HG03457 (cell line): ENCODE measurements around the gene OGFOD1.
"Not testable (repeated sequence)": the region's sequence is repeated elsewhere in the genome, so short reads cannot be mapped to it uniquely, and the experiment has no call there.

ENCODE experiments used
- ATAC-seq: cut with Tn5 transposase; IDR thresholded peaks from one replicate; pipeline ENCODE4 v1.9.1; 2021; ENCODE audit warnings: moderate number of reproducible peaks; ENCODE audit not compliant: unreplicated experiment

The OGFOD1 gene

DNA sequence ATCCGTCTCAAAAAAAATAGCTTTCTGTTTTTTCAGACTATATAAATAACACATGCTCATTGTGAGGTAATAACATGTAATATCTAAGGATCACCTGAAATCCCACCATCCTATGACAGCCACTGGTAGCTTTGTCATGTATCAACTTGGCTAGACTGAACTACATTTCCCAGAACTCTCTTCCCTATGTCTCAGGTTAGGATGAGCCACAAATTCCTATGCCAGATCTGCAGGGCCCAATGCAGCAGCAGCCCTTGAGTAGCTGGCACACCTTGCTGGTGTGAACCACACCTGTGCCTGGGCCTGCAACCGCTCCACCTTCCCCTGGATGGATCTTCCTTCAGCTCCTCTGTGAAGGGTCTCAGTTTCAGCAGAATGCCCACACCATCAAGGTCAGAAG, 28.1 kb downstream of the OGFOD1 start:
- ATAC-seq = no peak

DNA sequence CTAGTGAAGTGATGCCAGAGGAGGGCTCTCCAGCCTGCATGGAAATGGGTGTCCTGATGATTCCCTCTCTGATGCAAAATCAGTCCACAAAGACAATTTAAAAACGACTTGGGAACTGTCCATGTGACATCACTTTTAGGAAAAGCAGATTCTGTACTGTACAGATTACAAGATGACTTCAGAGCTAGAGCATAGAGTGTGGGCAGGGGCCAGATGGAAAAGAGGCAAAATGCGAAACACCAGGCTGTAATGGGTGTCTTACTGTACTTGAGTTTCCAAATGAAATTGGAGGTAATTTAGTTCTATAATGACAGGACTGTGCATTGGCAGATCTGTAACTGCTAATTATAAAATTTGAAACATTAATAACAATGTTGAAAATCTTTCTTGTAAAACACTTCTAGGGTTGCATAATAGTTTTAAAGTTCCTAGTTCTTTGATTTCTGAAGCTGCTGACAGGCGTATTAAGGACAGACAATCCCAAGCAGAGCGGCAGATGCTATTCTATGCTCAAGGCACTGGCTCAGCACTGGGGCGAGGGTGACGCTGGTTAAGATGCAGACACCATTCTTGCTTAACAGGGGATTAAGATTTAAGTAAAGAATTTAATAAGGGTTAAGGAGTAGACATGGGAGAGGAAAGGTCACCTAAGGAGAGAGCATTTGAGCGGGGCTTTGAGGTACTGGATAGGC, 29.6 kb downstream of the OGFOD1 start:
- ATAC-seq = no peak

DNA sequence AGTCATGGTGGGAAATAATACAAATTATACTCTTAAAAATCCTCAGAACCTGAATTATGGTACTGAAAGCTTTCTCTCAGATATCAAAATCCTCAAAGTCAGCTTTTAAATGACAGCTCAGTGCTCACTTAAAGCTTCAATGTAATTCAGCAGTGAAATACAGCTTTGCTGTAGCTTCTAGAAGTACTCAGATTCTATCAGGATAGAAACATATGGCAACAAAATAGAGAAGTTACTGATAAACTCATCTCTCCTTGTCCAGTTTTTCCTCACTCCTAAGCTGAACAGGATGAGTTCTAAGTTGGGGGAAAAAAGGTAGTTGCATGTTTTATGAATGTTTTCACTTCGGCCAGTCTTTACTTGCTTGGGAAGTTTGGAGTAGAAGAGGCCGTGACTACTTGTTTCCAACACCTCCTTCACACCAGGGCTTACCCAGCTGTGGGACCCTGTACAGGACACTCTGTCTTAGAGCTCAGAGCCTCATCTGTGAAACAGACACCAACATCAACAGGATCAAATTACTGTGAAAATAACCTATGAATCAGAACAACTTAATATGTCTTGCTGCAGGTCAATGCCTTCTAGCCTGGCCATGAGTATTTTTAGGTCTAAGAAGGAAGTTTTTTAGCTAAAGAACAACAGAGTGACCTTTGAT, 30.2 kb downstream of the OGFOD1 start:
- ATAC-seq = no peak

DNA sequence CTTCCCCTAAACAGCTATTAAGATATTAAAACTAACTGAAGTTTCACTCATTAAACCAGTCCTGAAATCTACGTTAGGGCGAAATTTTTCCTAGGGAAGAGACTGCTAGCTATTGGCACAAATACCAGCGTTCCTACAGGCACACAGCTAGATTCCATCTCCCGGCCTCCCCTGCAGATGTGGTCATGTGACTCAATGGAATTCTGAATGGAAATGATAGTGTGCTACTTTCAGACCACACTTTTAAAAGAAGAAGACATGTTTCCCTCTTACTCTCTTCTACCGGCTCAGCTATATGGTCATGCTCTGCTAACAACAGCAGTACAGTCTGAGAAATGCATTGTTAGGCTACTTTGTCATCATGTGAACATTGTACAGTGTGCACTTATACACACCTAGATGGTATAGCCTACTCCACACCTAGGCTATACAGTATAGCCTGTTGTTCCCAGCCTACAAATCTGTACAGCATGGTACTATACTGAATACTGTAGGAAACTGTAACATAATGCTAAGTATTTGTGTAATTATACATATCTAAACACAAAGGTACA, 31.4 kb downstream of the OGFOD1 start:
- ATAC-seq = no peak

DNA sequence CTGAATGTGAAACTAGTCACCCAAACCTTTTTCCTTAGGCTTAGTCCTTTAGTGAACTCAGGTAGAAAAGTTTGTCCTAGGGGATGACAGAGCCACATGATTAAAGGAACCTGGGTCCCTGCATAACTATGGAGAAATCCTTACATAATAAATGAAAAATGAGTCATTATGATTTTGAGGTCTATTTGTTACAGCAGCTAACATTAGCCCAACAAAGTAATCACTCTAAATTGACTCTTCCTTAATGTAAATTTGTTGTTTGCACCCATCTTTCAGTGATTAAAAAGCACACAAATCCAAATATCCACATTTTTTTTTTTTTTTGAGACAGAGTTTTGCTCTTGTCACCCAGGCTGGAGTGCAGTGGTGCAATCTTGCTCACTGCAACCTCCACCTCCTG, 32.0 kb downstream of the OGFOD1 start:
- ATAC-seq = no peak

DNA sequence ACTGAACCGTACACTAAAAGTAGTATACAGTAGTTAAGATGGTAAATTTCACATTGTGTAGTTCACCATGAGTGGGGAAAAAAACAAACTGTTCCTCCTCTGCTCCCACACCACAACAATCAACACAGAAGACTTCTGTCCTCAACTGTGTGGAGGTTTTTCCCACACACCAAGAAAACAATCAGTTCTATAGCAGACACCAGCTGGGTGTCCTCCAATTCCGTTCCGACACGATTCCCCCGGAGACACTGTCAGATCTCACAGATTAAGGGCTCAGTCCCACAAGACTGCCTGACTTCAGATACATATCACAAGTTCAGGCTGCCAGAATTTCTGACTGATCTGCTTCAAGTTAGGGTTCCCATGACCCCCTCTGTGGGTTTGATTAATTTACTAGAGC, 36.7 kb downstream of the OGFOD1 start:
- ATAC-seq = no peak

DNA sequence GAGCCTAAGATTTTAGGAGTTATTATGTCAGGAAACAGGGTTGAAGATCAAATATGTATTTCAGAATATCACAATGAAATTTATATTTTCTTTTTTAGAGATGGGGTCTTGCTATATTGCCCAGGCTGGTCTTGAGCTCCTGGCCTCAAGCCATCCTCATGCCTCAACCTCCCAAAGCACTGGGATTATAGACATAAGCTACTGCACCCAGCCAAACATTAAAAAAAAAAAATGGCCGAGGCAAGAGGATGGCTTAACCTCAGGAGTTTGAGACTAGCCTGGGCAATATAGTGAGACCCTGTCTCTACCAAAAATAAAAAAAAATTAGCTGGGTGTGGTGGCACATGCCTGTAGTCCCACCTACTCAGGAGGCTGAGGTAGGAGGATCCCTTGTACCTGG, 37.5 kb downstream of the OGFOD1 start:
- not testable (repeated sequence) for ATAC-seq

DNA sequence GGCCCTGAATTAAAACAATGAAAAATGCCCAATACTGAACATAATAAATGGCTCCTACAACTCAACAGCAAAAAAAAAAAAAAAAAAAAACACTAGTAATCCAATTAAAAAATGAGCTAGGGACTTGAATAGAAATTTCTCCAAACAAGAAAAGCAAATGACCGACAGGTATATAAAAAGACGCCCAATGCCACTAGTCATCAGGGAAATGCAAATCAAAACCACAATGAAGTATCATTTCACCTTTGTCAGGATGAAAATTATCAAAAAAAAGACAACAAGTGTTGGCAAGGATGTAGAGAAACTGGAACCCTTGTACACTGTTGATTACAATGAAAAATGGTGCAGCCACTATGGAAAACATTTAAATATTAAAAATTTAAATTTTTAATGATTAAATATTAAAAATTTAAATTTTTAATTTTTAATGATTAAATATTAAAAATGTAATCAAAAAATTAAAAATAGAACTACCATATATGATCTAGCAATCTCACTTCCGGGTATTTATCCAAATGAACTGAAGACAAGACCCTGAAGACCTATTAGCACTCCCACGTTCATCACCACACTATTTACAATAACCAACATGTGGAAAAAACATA, 40.4 kb downstream of the OGFOD1 start:
- ATAC-seq = no peak

DNA sequence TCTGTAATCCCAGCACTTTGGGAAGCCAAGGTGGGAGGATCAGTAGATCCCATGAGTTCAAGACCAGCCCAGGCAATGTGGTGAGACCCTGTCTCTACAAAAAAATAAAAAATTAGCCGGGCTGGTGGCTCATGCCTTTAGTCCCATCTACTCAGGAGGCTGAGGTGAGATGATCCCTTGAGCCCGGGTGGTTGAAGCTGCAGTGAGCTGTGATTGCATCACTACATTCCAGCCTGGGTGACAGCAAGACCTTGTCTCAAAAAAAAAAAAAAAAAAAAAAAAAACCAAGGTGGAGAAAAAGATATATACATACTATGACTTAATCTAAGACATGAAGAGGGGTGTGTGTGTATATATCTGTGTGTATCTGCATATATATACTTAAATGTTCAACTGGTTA, 41.8 kb downstream of the OGFOD1 start:
- no peak for ATAC-seq

DNA sequence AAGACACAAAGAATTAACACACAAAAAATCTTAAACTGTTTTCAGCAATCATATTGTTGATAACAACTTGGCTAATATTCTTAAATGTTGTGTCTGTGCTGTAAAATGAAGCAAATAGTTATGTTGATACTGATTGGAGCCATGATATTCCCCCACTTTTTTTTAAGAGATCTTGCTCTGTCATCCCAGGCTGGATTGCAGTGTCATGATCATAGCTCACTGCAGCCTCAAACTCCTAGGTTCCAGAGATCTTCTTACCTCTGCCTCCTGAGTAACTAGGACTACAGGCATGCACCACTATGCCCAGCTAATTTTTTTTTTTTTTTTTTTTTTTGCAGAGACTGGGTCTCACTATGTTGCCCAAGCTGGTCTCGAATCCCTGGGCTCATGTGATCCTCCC, 42.5 kb downstream of the OGFOD1 start:
- no peak for ATAC-seq

DNA sequence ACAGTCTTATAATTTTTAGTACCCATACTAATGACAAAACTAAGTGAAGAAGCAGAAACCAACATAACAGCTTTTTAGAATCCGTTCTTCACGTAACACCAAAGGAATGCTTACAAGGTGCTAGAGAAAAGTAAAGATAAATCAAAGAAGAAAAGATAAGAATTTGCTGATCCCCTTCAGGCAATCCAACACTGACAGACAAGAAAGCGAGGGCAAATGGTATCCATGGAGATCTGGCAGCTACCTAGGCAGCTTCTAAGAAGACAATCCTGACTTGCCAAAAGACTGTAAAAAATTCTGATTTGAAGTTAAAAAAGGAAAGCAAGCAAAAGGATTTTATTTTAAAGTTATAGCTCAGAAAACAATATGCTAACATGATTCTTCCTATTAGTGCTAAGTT, 53.8 kb downstream of the OGFOD1 start:
- no peak for ATAC-seq

DNA sequence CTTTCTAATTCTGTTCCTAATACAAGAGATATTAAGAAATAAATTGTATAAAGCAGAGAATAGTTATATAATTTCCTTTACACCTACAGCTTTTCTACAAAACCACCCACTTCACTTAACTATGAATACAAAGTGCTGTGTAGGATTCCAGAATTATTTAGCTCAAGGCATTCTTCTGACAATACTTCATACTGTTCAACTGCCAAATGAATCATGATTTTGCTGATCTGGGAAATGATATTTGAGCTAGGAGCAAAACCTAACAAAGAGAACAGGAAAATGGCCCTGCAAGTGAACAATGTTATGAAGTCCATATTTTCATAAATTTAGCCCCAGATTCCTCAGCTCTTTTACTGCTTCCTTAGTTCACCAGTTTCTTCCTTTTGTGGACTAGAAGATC, 55.6 kb downstream of the OGFOD1 start:
- ATAC-seq = no peak

DNA sequence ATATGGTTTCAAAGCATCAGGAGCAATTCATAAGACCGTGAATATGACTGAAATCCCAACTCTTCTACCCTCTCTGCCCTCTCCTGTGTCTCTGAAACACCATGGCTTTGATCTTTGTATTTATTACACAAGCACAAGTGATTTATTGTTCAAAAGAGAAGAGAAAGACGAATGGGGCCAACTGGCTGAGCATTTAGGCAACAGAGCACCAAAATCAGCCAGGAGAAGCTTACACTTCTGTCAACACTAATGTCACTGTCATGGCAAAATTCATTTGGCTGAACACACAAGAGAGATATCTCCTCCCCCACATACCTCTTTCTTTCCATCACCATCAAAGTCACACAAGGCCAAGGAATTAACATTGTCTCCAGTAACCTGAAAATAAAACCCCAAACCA, 59.2 kb downstream of the OGFOD1 start:
- no peak for ATAC-seq

DNA sequence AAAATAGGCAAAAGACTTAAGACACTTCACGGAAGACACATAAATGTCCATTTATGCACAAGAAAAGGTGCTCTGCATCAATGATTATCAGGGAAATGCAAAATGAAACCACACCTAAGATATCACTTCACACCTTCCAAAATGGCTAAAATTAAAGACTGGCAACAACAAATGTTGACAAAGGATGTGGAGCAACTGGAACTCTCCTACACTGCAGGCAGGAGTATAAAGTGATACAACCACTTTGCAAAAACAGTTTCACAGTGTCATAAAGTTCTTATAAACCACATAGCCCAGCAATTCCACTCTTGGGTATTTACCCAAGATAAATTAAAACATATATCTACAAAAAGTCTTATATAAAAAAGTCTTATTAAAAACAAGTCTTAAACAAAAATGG, 60.7 kb downstream of the OGFOD1 start:
- no peak for ATAC-seq

DNA sequence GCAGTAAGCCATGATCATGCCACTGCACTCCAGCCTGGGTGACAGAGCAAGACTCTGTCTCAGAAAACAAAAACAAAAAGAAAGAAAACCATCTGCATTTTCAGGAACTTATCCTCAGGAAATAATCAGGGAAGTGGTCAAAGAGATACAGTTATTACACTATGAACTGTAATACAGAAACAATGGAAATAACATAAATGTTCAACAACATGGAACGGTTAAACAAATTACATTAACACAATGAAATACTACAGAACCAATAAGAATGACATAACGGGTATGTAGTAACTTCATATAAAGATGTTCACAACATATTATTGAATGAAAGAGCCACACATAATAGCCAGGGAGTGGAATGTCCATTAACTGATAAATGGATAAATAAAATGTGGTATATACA, 61.7 kb downstream of the OGFOD1 start:
- ATAC-seq = no peak

DNA sequence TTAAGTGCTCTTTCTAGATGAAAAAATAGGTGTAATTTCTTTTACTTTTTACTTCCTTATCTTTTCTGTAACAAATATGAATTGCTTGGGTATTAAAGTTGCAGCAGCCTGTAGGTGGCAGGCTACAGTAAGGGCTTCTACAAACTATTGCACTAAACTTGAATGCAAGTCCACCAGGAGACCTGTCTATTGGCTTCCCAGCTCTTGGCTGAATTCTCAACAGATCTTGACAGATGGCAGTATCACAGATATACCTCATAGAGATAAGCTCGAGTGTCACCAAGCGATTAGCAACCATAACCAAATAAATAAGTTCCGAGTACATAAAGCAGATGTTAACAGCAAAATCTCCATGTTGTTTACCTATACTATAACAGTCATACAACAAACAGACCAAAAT, 62.6 kb downstream of the OGFOD1 start:
- no peak for ATAC-seq

DNA sequence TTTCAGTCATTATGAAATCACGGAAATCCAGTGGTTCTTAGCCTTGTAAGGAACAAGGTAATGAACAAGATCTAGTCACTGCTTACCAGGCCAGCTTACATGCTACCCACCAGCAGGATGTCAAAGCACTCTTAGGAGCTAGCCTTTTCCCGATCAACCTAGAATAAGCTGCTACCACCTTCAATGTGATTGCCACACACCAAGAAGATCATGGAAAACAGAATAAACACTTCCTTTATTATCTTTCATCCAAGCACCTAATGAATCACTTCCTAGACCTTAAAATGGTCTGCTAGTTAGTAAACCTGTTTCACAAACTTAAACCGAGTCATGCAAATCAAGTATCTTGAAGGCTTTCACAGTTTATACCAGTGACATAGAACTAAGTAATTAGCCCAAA, 63.5 kb downstream of the OGFOD1 start:
- ATAC-seq = no peak

DNA sequence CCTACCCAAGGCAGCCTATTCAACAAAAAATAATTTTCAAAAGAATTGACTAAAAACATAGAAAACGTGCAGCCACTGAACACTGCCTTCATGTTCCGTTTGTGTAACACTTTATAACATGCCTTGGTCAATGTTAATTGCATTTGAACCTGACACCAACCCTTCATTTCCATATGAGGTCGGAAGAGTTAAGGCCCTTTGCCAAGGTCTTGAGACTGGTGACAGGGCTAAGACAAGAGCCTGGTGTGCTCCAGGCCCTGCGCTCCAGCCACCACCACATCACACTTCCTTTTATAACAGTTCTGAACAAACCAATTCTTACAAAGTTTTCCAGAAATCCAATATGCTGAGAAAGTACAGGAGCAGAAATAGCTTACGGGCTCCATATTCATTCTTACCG, 64.3 kb downstream of the OGFOD1 start:
- no peak for ATAC-seq

DNA sequence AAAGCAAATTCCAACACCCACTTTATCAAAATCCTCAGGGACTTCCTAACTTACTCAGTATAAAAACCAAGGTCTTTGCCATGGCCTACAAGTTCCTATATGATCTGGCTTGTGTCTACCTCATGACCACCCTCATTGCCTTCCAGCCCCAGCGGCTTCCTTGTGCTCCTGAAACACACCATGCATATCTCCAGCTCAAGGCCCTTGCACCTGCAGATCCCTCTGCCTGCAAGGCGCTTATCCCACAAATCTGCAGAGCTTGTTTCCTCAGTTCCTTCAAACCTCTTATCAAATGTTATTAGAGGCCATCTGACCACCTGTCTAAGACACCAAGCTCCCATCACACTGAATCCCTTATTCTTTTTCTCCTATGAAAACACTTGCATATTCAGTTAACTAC, 65.9 kb downstream of the OGFOD1 start:
- ATAC-seq = no peak

DNA sequence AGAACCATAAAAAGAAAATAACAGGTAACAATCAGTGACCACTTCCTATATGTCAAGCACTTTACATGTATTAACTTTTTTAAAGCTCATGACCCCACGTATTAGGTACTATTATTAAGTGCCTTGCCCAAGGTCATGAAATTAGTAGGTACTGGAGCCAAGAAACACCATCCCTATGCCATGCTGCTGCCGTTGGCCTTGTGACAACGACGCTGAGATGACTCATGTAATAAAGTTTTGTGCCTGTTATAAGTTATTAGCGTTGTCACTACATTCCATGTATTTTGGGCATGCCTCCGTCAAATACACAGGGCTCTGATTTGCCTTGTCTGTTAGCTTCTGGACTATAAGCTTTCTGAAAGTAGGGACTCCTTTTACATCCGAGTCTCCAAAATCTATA, 67.1 kb downstream of the OGFOD1 start:
- no peak for ATAC-seq

DNA sequence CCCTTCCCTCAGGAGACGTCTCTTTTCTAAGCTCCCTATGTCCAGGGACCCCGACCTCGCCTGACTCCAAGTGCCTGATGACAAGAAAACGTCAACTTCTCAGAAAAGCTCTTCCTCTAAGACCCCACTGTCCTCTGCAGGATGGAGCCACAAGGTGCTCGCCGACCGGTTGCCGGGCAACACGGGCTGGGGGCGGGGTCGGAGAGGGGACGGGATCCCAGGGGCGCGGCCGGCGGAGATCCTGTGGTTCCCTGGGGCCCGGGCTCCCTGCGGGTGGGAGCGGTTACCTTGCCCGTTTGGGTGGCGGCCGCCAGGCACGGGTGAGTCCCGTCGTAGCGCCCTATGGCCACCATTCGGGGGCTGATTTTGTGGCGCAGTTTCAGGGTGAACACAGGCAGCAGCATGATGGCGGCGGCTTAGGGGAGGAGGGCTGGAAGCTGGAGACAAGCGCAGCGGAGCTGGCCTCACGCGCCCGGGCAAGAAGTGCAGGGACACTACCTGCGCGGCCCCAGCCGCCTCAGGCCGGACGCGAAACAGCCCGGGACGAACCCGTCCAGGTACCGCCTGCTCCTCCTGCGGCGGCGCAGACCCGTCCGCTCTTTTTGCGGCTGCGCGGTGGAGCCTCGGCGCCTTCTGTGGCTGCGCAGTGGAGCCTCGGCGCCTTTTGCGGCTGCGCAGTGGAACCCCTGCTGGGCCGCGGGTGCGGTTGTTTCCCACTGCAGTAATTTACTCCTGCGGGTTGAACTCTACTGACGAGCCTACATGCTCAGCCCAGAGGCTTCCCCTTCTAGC, 68.3 kb downstream of the OGFOD1 start, which contains the start of gene BBS2:
BBS2 (minus strand) TSS at position 566 of the 792 bp plus-strand sequence; CDS start at position 404, 162 bp downstream.
- ATAC-seq = peak; percentile 71
